HG03565 (cell line): Measurements from ENCODE around the gene UBAP2.
"Not testable (repeated sequence)": the region's sequence is repeated elsewhere in the genome, so short reads cannot be mapped to it uniquely, and the experiment has no call there.

ENCODE experiments used
- ATAC-seq: cut with Tn5 transposase; IDR thresholded peaks from one replicate; pipeline ENCODE4 v1.9.1; 2021; ENCODE audit warnings: mild to moderate bottlenecking, moderate library complexity; ENCODE audit not compliant: unreplicated experiment

The UBAP2 gene

GRCh38 chr9:34047864-34048726 lies 592 bp downstream of the UBAP2 start:
- ATAC-seq: peak; percentile 9

- no peak for ATAC-seq
Observed at GRCh38 chr9:34046784-34047379, 1.8 kb downstream of the UBAP2 start.

- no peak for ATAC-seq
Observed at GRCh38 chr9:34045903-34046302, 2.8 kb downstream of the UBAP2 start.

- ATAC-seq: not testable (repeated sequence)
Observed at GRCh38 chr9:34042074-34042473, 6.6 kb downstream of the UBAP2 start.

GRCh38 chr9:34038851-34039250 lies 9.8 kb downstream of the UBAP2 start:
- not testable (repeated sequence) for ATAC-seq

GRCh38 chr9:34037626-34038025 lies 11.1 kb downstream of the UBAP2 start:
- no peak for ATAC-seq

- ATAC-seq: no peak
Observed at GRCh38 chr9:34036625-34037024, 12.1 kb downstream of the UBAP2 start.

- no peak for ATAC-seq
Observed at GRCh38 chr9:34035656-34036055, 13.0 kb downstream of the UBAP2 start.

GRCh38 chr9:34034698-34035065 lies 14.0 kb downstream of the UBAP2 start:
- ATAC-seq: no peak

GRCh38 chr9:34032631-34033030 lies 16.1 kb downstream of the UBAP2 start:
- ATAC-seq: no peak

GRCh38 chr9:34027845-34028574 lies 20.7 kb downstream of the UBAP2 start:
- no peak for ATAC-seq

GRCh38 chr9:34025811-34026210 lies 22.9 kb downstream of the UBAP2 start:
- ATAC-seq: no peak

- no peak for ATAC-seq
Observed at GRCh38 chr9:34025062-34025461, 23.6 kb downstream of the UBAP2 start.

- not testable (repeated sequence) for ATAC-seq
Observed at GRCh38 chr9:34024476-34024875, 24.2 kb downstream of the UBAP2 start.

GRCh38 chr9:34016149-34016548 lies 32.5 kb downstream of the UBAP2 start:
- no peak for ATAC-seq

GRCh38 chr9:34010979-34011378 lies 37.7 kb downstream of the UBAP2 start:
- no peak for ATAC-seq

GRCh38 chr9:34001951-34002350 lies 46.7 kb downstream of the UBAP2 start:
- no peak for ATAC-seq

GRCh38 chr9:34001298-34001697 lies 47.4 kb downstream of the UBAP2 start:
- ATAC-seq: no peak

- ATAC-seq: no peak
Observed at GRCh38 chr9:33995449-33995848, 53.2 kb downstream of the UBAP2 start.

- ATAC-seq: no peak
Observed at GRCh38 chr9:33993104-33993503, 55.6 kb downstream of the UBAP2 start.

- ATAC-seq: no peak
Observed at GRCh38 chr9:33992632-33993031, 56.1 kb downstream of the UBAP2 start.
